ENCODE results near the gene STOX1. TPM values are rescaled to one million over a fixed set of nuclear protein-coding genes. Genes with fewer than 3 reads are reported as not detected.

STOX1 gene
- polyA plus RNA-seq, 3 donors: 0.03 TPM; not detected in 2

DNA sequence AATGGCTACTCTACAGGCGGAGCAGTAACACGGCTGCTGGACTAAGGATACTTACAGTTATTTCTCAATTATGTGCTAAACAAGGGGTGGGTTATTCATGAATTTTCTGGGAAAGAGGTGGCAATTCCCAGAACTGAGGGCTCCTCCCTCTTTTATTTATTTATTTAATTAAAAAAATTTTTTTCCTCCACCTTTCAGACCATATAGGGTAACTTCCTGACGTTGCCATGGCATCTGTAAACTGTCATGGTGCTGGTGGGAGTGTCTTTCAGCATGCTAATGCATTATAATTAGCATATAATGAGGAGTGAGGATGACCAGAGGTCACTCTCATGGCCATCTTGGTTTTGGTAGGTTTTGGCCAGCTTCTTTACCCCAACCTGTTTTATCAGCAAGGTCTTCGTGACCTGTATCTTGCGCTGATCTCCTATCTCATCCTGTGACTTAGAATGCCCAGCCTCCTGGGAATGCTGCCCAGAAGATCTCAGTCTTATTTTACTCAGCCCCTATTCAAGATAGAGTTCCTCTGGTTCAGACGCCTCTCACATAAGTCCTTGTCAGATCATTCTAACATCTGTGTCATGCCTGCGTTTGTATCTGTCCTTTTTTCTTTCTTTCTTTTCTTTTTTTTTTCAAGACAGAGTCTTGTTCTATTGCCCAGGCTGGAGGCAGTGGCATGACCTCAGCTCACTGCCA lies 15.9 kb upstream of the STOX1 start:
- Mint-ChIP-seq H3K27me3 (ENCODE audit: low read depth in 3 of 3) (peaks cover 3 to 8% (median 7%) of the 10 kb centered on the region in 3 donors), H3K27ac (no peak overlapping the region), H3K4me1 (no peaks in the 10 kb centered on the region), H3K4me3 (no peak overlapping the region), H3K9me3 (no peaks in the 10 kb centered on the region), H3K36me3 (no peaks in the 10 kb centered on the region)
- Histone ChIP-seq H4K20me1 (ENCODE audit: insufficient read depth, low read length) (no peaks in the 10 kb centered on the region), H3K4me3 (replicated peaks in 1 of 3; ENCODE audit: low read depth in 2 of 3, low read length in 3 of 3) (no peak overlapping the region), H3K9me3 (replicated peaks in 1 of 2; ENCODE audit: control insufficient read depth in 1 of 2, insufficient read depth in 1 of 2, low read length in 2 of 2) (no peaks in the 10 kb centered on the region), H3K27ac (ENCODE audit: low read depth in 1 of 2, low read length in 2 of 2) (no peak overlapping the region), H3K27me3 (ENCODE audit: control insufficient read depth in 2 of 2, insufficient read depth in 2 of 2, low read length in 2 of 2) (no peaks in the 10 kb centered on the region), H2AFZ (ENCODE audit: insufficient read depth, low read depth, low read length, poor library complexity, severe bottlenecking) (no peak overlapping the region), H3K4me1 (ENCODE audit: control insufficient read depth in 1 of 2, insufficient read depth in 2 of 2, low read length in 2 of 2) (no peaks in the 10 kb centered on the region), H3K4me2 (replicated peaks; ENCODE audit: extremely low read depth, low read length, poor library complexity, severe bottlenecking) (no peak overlapping the region), H3K9ac (ENCODE audit: insufficient read depth, low read length, poor library complexity, severe bottlenecking) (no peak overlapping the region), H3K36me3 (replicated peaks in 1 of 2; ENCODE audit: control insufficient read depth in 1 of 2, insufficient read depth in 2 of 2, low read length in 2 of 2) (no peaks in the 10 kb centered on the region), H3K79me2 (ENCODE audit: insufficient read depth, low read length) (no peaks in the 10 kb centered on the region)
- no peak for DNase-seq
- intact Hi-C loops (cut with micrococcal nuclease): no loop called here
- 98% methylated on average over 4 of the region's 7 CpGs for WGBS (ENCODE audit: insufficient coverage)
- TF ChIP-seq, protein P1, sequence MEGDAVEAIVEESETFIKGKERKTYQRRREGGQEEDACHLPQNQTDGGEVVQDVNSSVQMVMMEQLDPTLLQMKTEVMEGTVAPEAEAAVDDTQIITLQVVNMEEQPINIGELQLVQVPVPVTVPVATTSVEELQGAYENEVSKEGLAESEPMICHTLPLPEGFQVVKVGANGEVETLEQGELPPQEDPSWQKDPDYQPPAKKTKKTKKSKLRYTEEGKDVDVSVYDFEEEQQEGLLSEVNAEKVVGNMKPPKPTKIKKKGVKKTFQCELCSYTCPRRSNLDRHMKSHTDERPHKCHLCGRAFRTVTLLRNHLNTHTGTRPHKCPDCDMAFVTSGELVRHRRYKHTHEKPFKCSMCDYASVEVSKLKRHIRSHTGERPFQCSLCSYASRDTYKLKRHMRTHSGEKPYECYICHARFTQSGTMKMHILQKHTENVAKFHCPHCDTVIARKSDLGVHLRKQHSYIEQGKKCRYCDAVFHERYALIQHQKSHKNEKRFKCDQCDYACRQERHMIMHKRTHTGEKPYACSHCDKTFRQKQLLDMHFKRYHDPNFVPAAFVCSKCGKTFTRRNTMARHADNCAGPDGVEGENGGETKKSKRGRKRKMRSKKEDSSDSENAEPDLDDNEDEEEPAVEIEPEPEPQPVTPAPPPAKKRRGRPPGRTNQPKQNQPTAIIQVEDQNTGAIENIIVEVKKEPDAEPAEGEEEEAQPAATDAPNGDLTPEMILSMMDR (IDR thresholded peaks at IDR 0.05): no peak

DNA sequence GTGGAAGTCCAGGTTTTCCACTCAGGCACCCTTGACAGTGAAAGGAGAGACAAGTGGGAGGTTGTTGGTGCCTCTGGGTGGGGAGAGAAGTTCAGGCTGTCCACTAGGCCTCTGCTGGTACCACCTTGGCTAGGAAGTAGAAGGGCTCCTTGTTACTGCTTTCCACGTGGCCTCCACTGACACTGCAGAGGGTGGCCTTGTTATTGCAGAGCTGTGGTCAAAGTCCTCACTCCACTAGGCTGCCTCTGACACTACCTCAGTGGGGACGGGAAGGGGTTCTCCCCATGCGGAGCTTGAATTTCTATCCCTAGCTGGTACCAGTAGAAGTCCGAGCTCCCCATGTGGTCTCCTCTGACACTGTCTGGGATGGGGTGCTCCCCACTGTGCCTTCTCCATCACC lies 14.9 kb upstream of the STOX1 start:
- Histone ChIP-seq H3K4me2 (replicated peaks; ENCODE audit: extremely low read depth, low read length, poor library complexity, severe bottlenecking) (no peak overlapping the region), H3K36me3 (replicated peaks in 1 of 2; ENCODE audit: control insufficient read depth in 1 of 2, insufficient read depth in 2 of 2, low read length in 2 of 2) (no peaks in the 10 kb centered on the region), H3K4me3 (replicated peaks in 1 of 3; ENCODE audit: low read depth in 2 of 3, low read length in 3 of 3) (no peak overlapping the region), H3K79me2 (ENCODE audit: insufficient read depth, low read length) (no peaks in the 10 kb centered on the region), H3K4me1 (ENCODE audit: control insufficient read depth in 1 of 2, insufficient read depth in 2 of 2, low read length in 2 of 2) (no peaks in the 10 kb centered on the region), H3K9ac (ENCODE audit: insufficient read depth, low read length, poor library complexity, severe bottlenecking) (no peak overlapping the region), H3K27ac (ENCODE audit: low read depth in 1 of 2, low read length in 2 of 2) (no peak overlapping the region), H3K9me3 (replicated peaks in 1 of 2; ENCODE audit: control insufficient read depth in 1 of 2, insufficient read depth in 1 of 2, low read length in 2 of 2) (no peaks in the 10 kb centered on the region), H4K20me1 (ENCODE audit: insufficient read depth, low read length) (no peaks in the 10 kb centered on the region), H3K27me3 (ENCODE audit: control insufficient read depth in 2 of 2, insufficient read depth in 2 of 2, low read length in 2 of 2) (no peaks in the 10 kb centered on the region), H2AFZ (ENCODE audit: insufficient read depth, low read depth, low read length, poor library complexity, severe bottlenecking) (no peak overlapping the region)
- Mint-ChIP-seq H3K27ac (no peak overlapping the region), H3K36me3 (no peaks in the 10 kb centered on the region), H3K9me3 (no peaks in the 10 kb centered on the region), H3K4me1 (no peaks in the 10 kb centered on the region), H3K27me3 (ENCODE audit: low read depth in 3 of 3) (peaks cover 5 to 8% (median 8%) of the 10 kb centered on the region in 3 donors), H3K4me3 (no peak overlapping the region)
- TF ChIP-seq, protein P1 (IDR thresholded peaks at IDR 0.05): no peak
- no peak for DNase-seq
- 100% methylated on average over 1 of the region's 4 CpGs for WGBS (ENCODE audit: insufficient coverage)
- intact Hi-C loops (cut with micrococcal nuclease): no loop called here
